ENCODE results near the gene KCNQ1OT1. TPM values are rescaled to one million over a fixed set of nuclear protein-coding genes. Genes with fewer than 3 reads are reported as not detected.

KCNQ1OT1 gene
- total RNA-seq, 1 donor from 2014 or later: 2.2 TPM

GRCh38 chr11:2689651-2690575 is 9.9 kb downstream of the KCNQ1OT1 start:
- DNase-seq (ENCODE audit: extremely low read depth, low read depth, low spot score): no peak

- DNase-seq (ENCODE audit: extremely low read depth, low read depth, low spot score): no peak
These were observed 11.2 kb downstream of the KCNQ1OT1 start for GRCh38 chr11:2688381-2689231.

DNA sequence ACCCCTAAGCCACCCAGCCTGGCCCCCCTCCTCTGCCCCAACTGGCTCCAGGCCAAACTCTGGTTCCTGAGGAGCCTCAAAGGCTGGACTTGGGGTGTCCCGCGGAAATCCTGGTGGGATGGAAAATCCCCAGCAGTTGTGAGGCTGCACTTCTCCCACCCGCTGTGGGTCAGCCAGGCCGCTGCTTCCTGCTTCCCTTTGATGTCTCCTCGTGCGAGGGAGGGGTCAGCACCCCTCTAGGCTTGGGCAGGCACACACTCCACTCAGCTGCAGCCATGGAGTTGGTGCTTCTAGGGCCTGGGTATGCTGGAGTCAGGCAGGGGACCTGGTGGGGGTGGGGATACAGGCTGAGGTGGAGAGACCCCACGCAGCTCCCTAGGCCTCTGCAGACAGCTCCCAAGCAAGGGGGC is 12.0 kb downstream of the KCNQ1OT1 start:
- DNase-seq (ENCODE audit: extremely low read depth, low read depth, low spot score): no peak

- no peak for DNase-seq (ENCODE audit: extremely low read depth, low read depth, low spot score)
These were observed 12.6 kb downstream of the KCNQ1OT1 start for GRCh38 chr11:2687223-2687530.

- no peak for DNase-seq (ENCODE audit: extremely low read depth, low read depth, low spot score)
These were observed 13.2 kb downstream of the KCNQ1OT1 start for GRCh38 chr11:2686360-2687222.

GRCh38 chr11:2685566-2686359 is 14.0 kb downstream of the KCNQ1OT1 start:
- no peak for DNase-seq (ENCODE audit: extremely low read depth, low read depth, low spot score)

DNA sequence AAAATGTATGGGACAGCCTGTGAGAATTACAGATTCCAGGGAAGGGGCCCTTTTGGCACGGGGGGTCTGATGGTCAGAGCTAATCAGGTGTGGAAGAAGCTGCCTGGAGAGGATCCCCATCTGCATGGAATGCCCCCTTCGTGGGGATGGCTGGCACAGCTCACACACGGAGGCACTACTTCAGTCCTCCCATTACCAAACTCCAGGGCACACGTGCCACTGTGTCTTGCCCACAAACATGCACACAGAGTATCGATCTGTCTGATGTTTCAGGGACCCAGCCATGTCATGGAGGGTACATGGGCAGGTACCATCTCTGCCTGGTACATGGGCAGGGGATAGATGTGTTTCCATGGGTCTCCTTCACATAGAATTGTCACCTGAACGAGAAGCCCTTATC is 14.7 kb downstream of the KCNQ1OT1 start:
- no peak for DNase-seq (ENCODE audit: extremely low read depth, low read depth, low spot score)

DNA sequence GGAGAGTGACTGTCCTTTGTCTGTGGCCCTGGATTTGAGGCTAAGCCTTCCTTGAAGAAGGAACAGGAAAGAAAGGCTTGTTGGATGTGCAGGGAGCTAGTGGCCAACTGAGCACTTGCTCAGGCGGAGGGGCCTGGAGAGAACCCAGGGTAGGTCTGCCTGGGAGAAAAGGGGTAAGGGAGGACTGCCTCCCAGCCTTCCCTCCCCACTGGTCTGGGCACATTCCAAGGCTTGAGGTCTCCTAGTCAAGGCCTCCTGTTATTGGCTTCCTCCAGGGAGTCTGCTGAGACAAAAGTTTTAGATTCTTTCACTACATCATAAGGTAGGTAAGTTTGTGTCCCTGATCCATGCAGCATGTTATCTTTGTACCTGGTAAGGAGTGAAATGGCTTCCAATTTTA is 15.2 kb downstream of the KCNQ1OT1 start:
- no peak for DNase-seq (ENCODE audit: extremely low read depth, low read depth, low spot score)

DNA sequence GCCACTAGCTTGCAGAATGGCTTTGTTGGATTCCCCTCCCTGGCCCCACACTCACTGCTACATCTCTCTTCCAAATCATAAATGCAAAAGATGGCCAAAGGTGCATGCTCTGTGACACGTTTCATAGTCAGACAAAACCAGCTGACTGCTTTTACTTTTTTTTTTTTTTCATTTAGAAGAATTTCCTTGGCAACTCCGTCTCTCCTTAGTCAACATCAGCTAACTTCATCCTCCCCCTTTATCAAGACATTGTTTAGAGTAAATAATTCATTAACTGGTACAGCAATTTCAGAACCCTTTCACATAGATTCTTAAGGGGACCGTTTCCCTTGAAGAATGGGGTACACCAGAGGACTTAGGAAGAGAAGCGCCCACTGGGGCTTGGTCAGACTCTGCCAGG is 16.0 kb downstream of the KCNQ1OT1 start:
- no peak for DNase-seq (ENCODE audit: extremely low read depth, low read depth, low spot score)

- DNase-seq (ENCODE audit: extremely low read depth, low read depth, low spot score): no peak
These were observed 18.2 kb downstream of the KCNQ1OT1 start for GRCh38 chr11:2681408-2682145.

DNA sequence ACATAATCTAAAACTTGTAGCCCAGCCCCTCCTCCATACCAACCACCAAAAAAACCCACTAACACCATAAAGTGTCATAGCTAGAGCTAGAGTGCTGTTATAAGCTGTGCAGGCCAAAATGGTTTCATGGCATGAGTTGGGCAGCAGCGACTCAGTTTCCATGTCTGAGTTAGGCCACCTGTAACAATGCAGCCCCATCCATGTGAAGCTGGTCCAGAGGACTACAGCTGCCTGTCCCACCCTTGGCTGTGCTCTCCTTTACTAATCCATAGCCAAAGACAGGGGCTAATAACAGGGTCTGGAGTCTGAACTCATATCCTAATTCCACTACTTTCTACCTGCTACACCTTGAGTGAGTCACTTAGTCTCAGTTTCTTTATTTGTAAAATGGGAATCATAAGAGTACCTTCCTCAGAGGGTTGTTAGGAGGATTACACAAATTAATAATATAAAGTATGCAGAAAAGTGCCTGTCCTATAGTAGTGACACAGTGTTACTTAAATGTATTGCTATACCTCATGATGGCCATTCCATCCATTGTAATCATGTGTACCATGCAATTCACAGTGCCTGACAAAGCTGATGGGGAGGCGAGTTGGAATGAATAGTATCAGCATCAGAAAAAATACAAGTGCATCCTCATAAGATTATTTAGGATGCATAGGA is 20.6 kb downstream of the KCNQ1OT1 start:
- no peak for DNase-seq (ENCODE audit: extremely low read depth, low read depth, low spot score)

DNA sequence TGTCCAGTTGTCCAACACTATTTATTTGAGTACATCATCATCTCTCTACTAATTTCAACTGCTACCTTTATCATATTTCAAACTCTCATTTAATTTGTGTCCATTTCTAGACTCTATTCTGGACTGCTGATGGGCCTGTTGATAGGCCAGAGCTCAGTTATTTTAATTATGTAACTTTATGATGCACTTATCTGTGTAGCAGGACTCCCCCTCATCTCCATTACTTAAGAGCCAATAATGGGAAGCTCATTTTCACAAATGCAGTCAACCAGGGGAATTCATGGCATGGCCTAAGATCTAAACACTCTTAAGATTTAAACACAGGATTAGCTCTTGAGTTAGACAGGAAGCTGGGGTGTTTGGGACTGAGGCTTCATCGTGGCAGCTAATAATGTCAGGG is 21.4 kb downstream of the KCNQ1OT1 start:
- DNase-seq (ENCODE audit: extremely low read depth, low read depth, low spot score): no peak

GRCh38 chr11:2677127-2677526 is 22.7 kb downstream of the KCNQ1OT1 start:
- DNase-seq (ENCODE audit: extremely low read depth, low read depth, low spot score): no peak

GRCh38 chr11:2675540-2675939 is 24.3 kb downstream of the KCNQ1OT1 start:
- DNase-seq (ENCODE audit: extremely low read depth, low read depth, low spot score): no peak

- DNase-seq (ENCODE audit: extremely low read depth, low read depth, low spot score): no peak
These were observed 25.1 kb downstream of the KCNQ1OT1 start for GRCh38 chr11:2674658-2675131.

DNA sequence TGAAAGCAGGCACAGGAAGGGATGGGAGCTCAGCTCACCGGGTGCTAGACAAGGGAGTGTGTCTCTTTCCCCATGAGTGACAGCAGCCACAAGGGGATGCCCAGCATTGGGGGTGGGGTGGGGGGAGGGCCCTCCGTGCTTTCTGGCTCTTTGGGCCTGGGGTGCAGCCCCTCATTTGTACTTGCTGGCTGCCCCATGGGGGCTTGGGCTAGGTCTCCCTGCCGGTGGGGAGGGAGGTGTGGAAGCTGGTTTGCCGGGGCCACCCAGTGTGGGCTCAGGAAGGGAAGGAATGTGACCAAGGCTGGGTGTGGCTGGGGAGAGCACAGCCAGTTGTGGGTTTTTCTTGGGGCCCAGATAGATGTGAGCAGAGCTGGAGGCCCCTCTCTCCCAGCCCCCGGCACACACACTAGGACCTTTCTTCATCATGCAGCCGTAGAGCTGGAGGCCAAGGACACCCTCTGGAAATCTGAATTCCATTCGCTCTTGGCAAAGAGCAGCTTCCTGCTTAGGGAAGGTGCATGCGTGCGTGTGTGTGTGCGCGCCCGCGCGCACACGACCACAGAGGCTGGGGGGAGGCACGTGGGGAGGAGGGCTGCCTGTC is 25.8 kb downstream of the KCNQ1OT1 start:
- no peak for DNase-seq (ENCODE audit: extremely low read depth, low read depth, low spot score)

GRCh38 chr11:2673250-2673610 is 26.6 kb downstream of the KCNQ1OT1 start:
- DNase-seq (ENCODE audit: extremely low read depth, low read depth, low spot score): no peak

- no peak for DNase-seq (ENCODE audit: extremely low read depth, low read depth, low spot score)
These were observed 27.1 kb downstream of the KCNQ1OT1 start for GRCh38 chr11:2672553-2673249.

Measured in glomerular endothelial cell (primary cell).